ENCODE data around the gene ERO1B. TPM values are rescaled to one million over a fixed set of nuclear protein-coding genes. Genes with fewer than 3 reads are reported as not detected.

The ERO1B gene
- total and polyA plus RNA-seq, 2 of the 4 experiments (the other 2 are of a cell fraction): 0.54 to 0.60 TPM

- no peaks in the 10 kb centered on the region for H3K9me1 ChIP-seq (ENCODE audit: insufficient read depth, low read length)
- intact Hi-C loops (cut with micrococcal nuclease) (no loop called here), dilution Hi-C loops (cut with HindIII; ENCODE audit: low sequenced_read_pairs, unreplicated experiment) (no loop called here), in situ Hi-C loops (cut with MboI; ENCODE audit: low sequenced_read_pairs) (no loop called here)
- no peak overlapping the region for H2AK9ac ChIP-seq (replicated peaks; ENCODE audit: low read depth, low read length, poor library complexity)
- H4K20me1 ChIP-seq (ENCODE audit: insufficient read depth, low read length): no peaks in the 10 kb centered on the region
- H3K14ac ChIP-seq (replicated peaks; ENCODE audit: low read depth, low read length): no peak overlapping the region
- no CpG with 5 or more reads among the region's 2 CpGs for WGBS, 2 experiments (ENCODE audit: extremely low coverage in 2 of 2, insufficient read length in 1 of 2)
- H2BK5ac ChIP-seq (ENCODE audit: low read depth, low read length, poor library complexity, severe bottlenecking): no peak overlapping the region
- no peak overlapping the region for H2AK5ac ChIP-seq (ENCODE audit: low read depth, low read length)
- H2BK20ac ChIP-seq (ENCODE audit: low read depth, low read length): no peak overlapping the region
- H4K5ac ChIP-seq (ENCODE audit: low read depth, low read length): no peak overlapping the region
- no peak overlapping the region for H3K27ac ChIP-seq (ENCODE audit: insufficient read depth, low read length)
- ChIA-PET POLR2A (ENCODE audit: unreplicated experiment) (no interaction called here), CTCF (no interaction called here)
- no peaks in the 10 kb centered on the region for H3K9me3 ChIP-seq (ENCODE audit: control insufficient read depth, insufficient read depth, low read length)
- no peaks in the 10 kb centered on the region for H3K4me1 ChIP-seq (ENCODE audit: control insufficient read depth, insufficient read depth, low read length)
- H4K91ac ChIP-seq (ENCODE audit: insufficient read depth, low read depth, low read length): no peak overlapping the region
- no peak overlapping the region for H3K4ac ChIP-seq (ENCODE audit: low read depth, low read length)
- ATAC-seq (ENCODE audit: low read depth) (no peak), DNase-seq (no peak)
- no peak overlapping the region for H3K23ac ChIP-seq (ENCODE audit: low read depth, low read length)
- H3K4me3 ChIP-seq (ENCODE audit: insufficient read depth, low read depth, low read length): no peak overlapping the region
- no peak overlapping the region for H3K56ac ChIP-seq (ENCODE audit: extremely low read depth, insufficient read depth, low read length)
- H2BK15ac ChIP-seq (ENCODE audit: low read depth, low read length): no peak overlapping the region
- no peak overlapping the region for H4K8ac ChIP-seq (ENCODE audit: low read depth in 2 of 2, low read length in 2 of 2)
- H3K79me1 ChIP-seq (ENCODE audit: low read depth in 1 of 2, low read length in 2 of 2): no peaks in the 10 kb centered on the region
- TF ChIP-seq SMC3 (IDR thresholded peaks at IDR 0.05; ENCODE audit: low read depth, low read length) (no peak), MAFK (IDR thresholded peaks at IDR 0.05; ENCODE audit: low read depth, low read length) (peak; percentile 46; the same call in 1 of the 2 replicates), ELK1 (IDR thresholded peaks at IDR 0.05; ENCODE audit: borderline replicate concordance, low read depth, low read length) (no peak), MXI1 (IDR thresholded peaks at IDR 0.05; ENCODE audit: borderline replicate concordance, low read depth, low read length) (no peak), MAZ (IDR thresholded peaks at IDR 0.05; ENCODE audit: borderline replicate concordance, low read depth, low read length) (no peak), FOS (IDR thresholded peaks at IDR 0.05; ENCODE audit: low read depth, low read length) (no peak), NFE2L2 (IDR thresholded peaks at IDR 0.05; ENCODE audit: low read depth, low read length) (peak; percentile 76; the same call in 1 of the 2 replicates), BHLHE40 (IDR thresholded peaks at IDR 0.05; ENCODE audit: low read depth, low read length) (no peak)
- no peak overlapping the region for H2BK120ac ChIP-seq (ENCODE audit: low read depth, low read length)
- no peak overlapping the region for H3K4me2 ChIP-seq (ENCODE audit: low read depth, low read length)
- H3K36me3 ChIP-seq (ENCODE audit: control insufficient read depth, insufficient read depth, low read length): no peaks in the 10 kb centered on the region
- H3K18ac ChIP-seq (ENCODE audit: low read depth, low read length): no peak overlapping the region
- H2AFZ ChIP-seq (replicated peaks; ENCODE audit: low read length, poor library complexity): no peak overlapping the region
- H3K9ac ChIP-seq (ENCODE audit: low read depth, low read length): no peak overlapping the region
- H3K27me3 ChIP-seq (ENCODE audit: control insufficient read depth, insufficient read depth, low read length): no peaks in the 10 kb centered on the region
- no TSS peak for BruUV-seq (replicated peaks)
Measured at GRCh38 chr1:236325567-236325966, 43.8 kb upstream of the ERO1B start.
